ENCODE results near the gene ZCCHC24.

ZCCHC24 gene

GRCh38 chr10:79430936-79431335 is 14.5 kb downstream of the ZCCHC24 start:
- no peak for DNase-seq

GRCh38 chr10:79430325-79430905 is 15.0 kb downstream of the ZCCHC24 start:
- no peak for DNase-seq

- DNase-seq, result no peak
Observed at GRCh38 chr10:79429751-79430150, 15.7 kb downstream of the ZCCHC24 start.

GRCh38 chr10:79427965-79428364 is 17.5 kb downstream of the ZCCHC24 start:
- DNase-seq, result no peak

GRCh38 chr10:79425074-79425532 is 20.3 kb downstream of the ZCCHC24 start:
- DNase-seq, result no peak

GRCh38 chr10:79424221-79425073 is 21.0 kb downstream of the ZCCHC24 start:
- DNase-seq, result no peak

GRCh38 chr10:79422178-79422892 is 23.1 kb downstream of the ZCCHC24 start:
- DNase-seq, result no peak

- no peak for DNase-seq
Observed at GRCh38 chr10:79420974-79421688, 24.3 kb downstream of the ZCCHC24 start.

GRCh38 chr10:79418886-79419595 is 26.4 kb downstream of the ZCCHC24 start:
- no peak for DNase-seq

- DNase-seq, result no peak
Observed at GRCh38 chr10:79418274-79418673, 27.1 kb downstream of the ZCCHC24 start.

GRCh38 chr10:79417731-79418130 is 27.7 kb downstream of the ZCCHC24 start:
- no peak for DNase-seq

- peak in 1 of 3 donors; percentile 27 for DNase-seq
Observed at GRCh38 chr10:79417266-79417665, 28.2 kb downstream of the ZCCHC24 start.

GRCh38 chr10:79416578-79417255 is 28.7 kb downstream of the ZCCHC24 start:
- no peak for DNase-seq

- peak; percentile 27 to 40 (median 29) for DNase-seq
Observed at GRCh38 chr10:79415736-79416577, 29.5 kb downstream of the ZCCHC24 start.

- no peak for DNase-seq
Observed at GRCh38 chr10:79414714-79415113, 30.7 kb downstream of the ZCCHC24 start.

- peak; percentile 82 to 88 (median 87) for DNase-seq
Observed at GRCh38 chr10:79413196-79413595, 32.2 kb downstream of the ZCCHC24 start.

GRCh38 chr10:79412516-79412915 is 32.9 kb downstream of the ZCCHC24 start:
- no peak for DNase-seq

- DNase-seq, result peak; percentile 36 to 49 (median 40)
Observed at GRCh38 chr10:79411546-79412495, 33.6 kb downstream of the ZCCHC24 start.

- DNase-seq, result no peak
Observed at GRCh38 chr10:79410315-79411094, 34.9 kb downstream of the ZCCHC24 start.
